Activated CD4-positive, alpha-beta memory T cell treated with anti-CD3 and anti-CD28 coated beads for 36 hours (primary cell): ENCODE data around the gene RETREG1. TPM values are rescaled to one million over a fixed set of nuclear protein-coding genes. Genes with fewer than 3 reads are reported as not detected.

Source experiments
- CTCF ChIA-PET: fragments of 350-600 bp; sonication (Branson Sonifier 250); formaldehyde crosslinking; loops from one replicate; lab custom pipeline; 2021; ENCODE audit warnings: antibody characterized with exemption, inconsistent platforms; lab: Charles Lee
- POLR2A ChIA-PET: fragments of 350-600 bp; sonication (Branson Sonifier 250); formaldehyde crosslinking; loops from one replicate; lab custom pipeline; 2021; ENCODE audit warnings: antibody characterized with exemption; lab: Charles Lee
- DNase-seq: peaks from one replicate; pipeline ENCODE4 v3.0.0-alpha.2; 2020
- H3K27ac Mint-ChIP-seq: one replicate; pipeline ENCODE4 v1.8.0; 2021; ENCODE audit warnings: mixed read lengths
- H3K27me3 Mint-ChIP-seq: one replicate; pipeline ENCODE4 v1.8.0; 2021; ENCODE audit warnings: mixed read lengths
- H3K36me3 Mint-ChIP-seq: one replicate; pipeline ENCODE4 v1.8.0; 2021; ENCODE audit warnings: mixed read lengths
- H3K4me1 Mint-ChIP-seq: one replicate; pipeline ENCODE4 v1.8.0; 2021; ENCODE audit warnings: low read depth, mixed read lengths
- H3K4me3 Mint-ChIP-seq: one replicate; pipeline ENCODE4 v1.8.0; 2021; ENCODE audit warnings: mild to moderate bottlenecking, mixed read lengths
- H3K9me3 Mint-ChIP-seq: one replicate; pipeline ENCODE4 v1.8.0; 2021; ENCODE audit warnings: mixed read lengths
- intact Hi-C: fragments of 100-400 bp; cut with micrococcal nuclease; formaldehyde crosslinking; loops from one replicate; pipeline ENCODE4 v1.15.1; 2023
- total RNA-seq, 2 experiments: library from RNA; stranded (reverse); gene quantifications; one replicate each; pipeline ENCODE4 v1.2.3, GENCODE V29; 2021

Gene RETREG1
- total RNA-seq, 2 experiments from 2014 or later, result 8.1 to 10.1 TPM

GRCh38 chr5:16507716-16508115 lies 109.1 kb downstream of the RETREG1 start:
- Mint-ChIP-seq H3K4me3 (no peak overlapping the region), H3K4me1 (no peaks in the 10 kb centered on the region), H3K36me3 (no peaks in the 10 kb centered on the region), H3K9me3 (no peaks in the 10 kb centered on the region), H3K27me3 (no peaks in the 10 kb centered on the region), H3K27ac (no peak overlapping the region)
- ChIA-PET POLR2A (no interaction called here), CTCF (interaction anchor here (1.5 kb wide), 1 partner anchor 52 kb away, joined by 5 read pairs; no protein-coding TSS in a partner anchor)
- intact Hi-C loops, result no loop called here
- no peak for DNase-seq

DNA sequence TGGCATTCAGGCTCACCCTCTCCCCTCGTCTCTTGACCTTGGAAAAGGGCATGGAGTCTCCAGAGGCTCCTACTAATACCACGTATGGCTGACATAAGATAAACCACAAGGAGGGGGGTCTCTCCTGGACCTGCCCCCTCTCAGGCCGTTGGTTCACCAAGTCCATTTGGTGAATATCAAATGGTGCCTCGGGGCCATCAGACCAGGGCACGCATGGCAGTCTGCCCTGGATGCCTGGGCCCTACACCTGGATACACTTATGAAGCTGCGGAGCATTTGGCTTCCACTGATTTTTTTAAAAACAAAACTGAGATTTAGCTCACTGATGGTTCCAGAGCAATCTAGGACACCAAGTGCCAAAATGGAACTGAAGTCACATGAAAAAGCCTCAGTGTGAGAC lies 110.9 kb downstream of the RETREG1 start:
- ChIA-PET POLR2A (no interaction called here), CTCF (interaction anchor here (1.5 kb wide), 1 partner anchor 51 kb away, joined by 5 read pairs; no protein-coding TSS in a partner anchor)
- H3K4me3 Mint-ChIP-seq, result no peak overlapping the region
- no peak for DNase-seq
- H3K4me1 Mint-ChIP-seq, result no peaks in the 10 kb centered on the region
- no peaks in the 10 kb centered on the region for H3K27me3 Mint-ChIP-seq
- intact Hi-C loops, result no loop called here
- H3K9me3 Mint-ChIP-seq, result no peaks in the 10 kb centered on the region
- no peaks in the 10 kb centered on the region for H3K36me3 Mint-ChIP-seq
- no peak overlapping the region for H3K27ac Mint-ChIP-seq

- no peak for DNase-seq
- CTCF ChIA-PET, result no interaction called here
- Mint-ChIP-seq H3K27ac (no peak overlapping the region), H3K9me3 (peaks cover 2% of the 10 kb centered on the region), H3K36me3 (no peaks in the 10 kb centered on the region), H3K4me3 (no peak overlapping the region), H3K4me1 (no peaks in the 10 kb centered on the region), H3K27me3 (no peaks in the 10 kb centered on the region)
- POLR2A ChIA-PET, result no interaction called here
- intact Hi-C loops, result no loop called here
Measured at GRCh38 chr5:16505140-16505891, 111.5 kb downstream of the RETREG1 start.

DNA sequence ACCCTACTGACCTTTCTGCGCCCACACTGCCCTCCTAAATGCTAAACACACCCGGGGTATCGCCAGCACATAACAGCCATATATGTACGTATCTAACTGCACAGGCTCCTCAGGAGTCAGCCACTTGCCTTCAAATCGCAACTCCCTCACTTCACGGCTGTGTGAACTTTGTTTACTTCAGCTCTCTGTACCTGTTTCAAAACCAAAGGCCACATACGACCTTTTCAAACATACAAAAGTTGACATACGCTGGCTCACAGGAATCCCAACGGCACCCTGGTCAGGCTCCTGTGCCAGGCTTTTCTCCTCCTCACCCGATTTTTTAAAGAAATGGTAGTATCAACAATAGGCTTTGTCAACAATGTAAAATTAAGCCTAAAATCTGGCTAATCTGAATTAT lies 112.2 kb downstream of the RETREG1 start:
- no peaks in the 10 kb centered on the region for H3K27me3 Mint-ChIP-seq
- no peak overlapping the region for H3K27ac Mint-ChIP-seq
- H3K36me3 Mint-ChIP-seq, result no peaks in the 10 kb centered on the region
- no peak for DNase-seq
- intact Hi-C loops, result no loop called here
- POLR2A ChIA-PET, result no interaction called here
- H3K4me3 Mint-ChIP-seq, result no peak overlapping the region
- no peaks in the 10 kb centered on the region for H3K4me1 Mint-ChIP-seq
- CTCF ChIA-PET, result interaction anchor here (1.0 kb wide), 1 partner anchor 46 kb away, joined by 3 read pairs; no protein-coding TSS in a partner anchor
- peaks cover 7% of the 10 kb centered on the region for H3K9me3 Mint-ChIP-seq

DNA sequence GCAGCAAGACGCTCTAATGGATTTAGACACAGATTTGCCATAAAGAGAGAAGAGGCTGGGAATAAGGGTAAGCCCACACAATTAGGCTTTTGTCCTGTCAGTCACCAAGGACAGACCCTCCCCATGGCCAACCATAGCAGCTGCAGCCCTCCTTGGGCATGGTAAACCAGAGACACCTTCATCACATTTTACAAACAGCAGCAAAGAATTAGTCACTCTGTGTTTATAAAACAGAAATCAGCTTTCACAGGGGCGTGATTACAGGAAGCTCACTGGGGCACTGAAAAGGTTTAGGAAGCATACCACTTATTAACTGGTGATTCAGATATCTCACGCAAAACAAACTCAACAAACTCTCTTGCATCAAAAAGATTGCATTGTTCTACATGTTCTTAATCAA lies 113.9 kb downstream of the RETREG1 start:
- intact Hi-C loops, result no loop called here
- ChIA-PET CTCF (no interaction called here), POLR2A (no interaction called here)
- Mint-ChIP-seq H3K4me1 (no peaks in the 10 kb centered on the region), H3K9me3 (peaks cover 12% of the 10 kb centered on the region), H3K4me3 (no peak overlapping the region), H3K27ac (no peak overlapping the region), H3K27me3 (no peaks in the 10 kb centered on the region), H3K36me3 (peaks cover under 1% of the 10 kb centered on the region)
- no peak for DNase-seq

DNA sequence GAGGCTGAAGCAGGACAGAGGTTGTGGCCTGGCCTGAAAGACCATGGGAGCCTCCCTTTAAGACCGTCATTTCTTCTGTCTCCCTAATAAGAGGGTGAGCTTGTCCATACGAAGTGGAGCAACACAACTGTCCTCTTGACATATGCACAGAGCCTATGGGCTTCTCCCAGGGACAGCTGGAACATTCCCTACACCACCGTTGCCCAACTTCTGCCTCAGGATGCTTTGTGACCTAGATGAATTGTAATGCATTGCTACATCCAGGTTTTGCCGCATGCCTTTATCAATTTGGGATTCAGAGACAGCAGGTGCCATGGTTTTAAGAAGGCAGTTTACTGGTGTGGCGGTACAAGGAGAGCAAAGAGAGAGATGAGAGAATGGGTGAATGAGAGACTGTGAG lies 116.8 kb downstream of the RETREG1 start:
- Mint-ChIP-seq H3K27me3 (no peaks in the 10 kb centered on the region), H3K4me3 (no peak overlapping the region), H3K4me1 (no peaks in the 10 kb centered on the region), H3K9me3 (peaks cover 39% of the 10 kb centered on the region), H3K27ac (no peak overlapping the region), H3K36me3 (peaks cover 9% of the 10 kb centered on the region)
- ChIA-PET POLR2A (no interaction called here), CTCF (no interaction called here)
- no peak for DNase-seq
- intact Hi-C loops, result no loop called here

DNA sequence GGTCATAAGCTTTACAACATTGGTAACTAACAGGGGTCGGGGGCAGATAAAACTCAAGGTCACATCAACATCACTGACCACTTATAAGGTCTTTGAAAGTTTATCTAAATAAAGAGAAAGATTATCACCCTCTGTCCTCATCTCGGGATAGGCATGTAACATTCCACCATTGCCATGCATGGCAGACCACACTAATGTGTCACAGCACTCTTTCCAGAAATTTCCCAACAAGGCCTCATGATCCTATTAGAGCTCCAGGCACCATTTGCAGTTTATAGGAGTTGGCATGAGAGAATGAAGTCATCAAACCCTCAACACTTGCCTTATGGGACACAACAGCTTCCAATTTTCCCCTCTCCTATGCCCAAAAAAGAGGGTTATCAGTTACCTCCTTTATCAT lies 119.3 kb downstream of the RETREG1 start:
- no peak overlapping the region for H3K27ac Mint-ChIP-seq
- CTCF ChIA-PET, result interaction anchor here (1.0 kb wide), 1 partner anchor 52 kb away, joined by 3 read pairs; no protein-coding TSS in a partner anchor

GRCh38 chr5:16493261-16493660 lies 123.5 kb downstream of the RETREG1 start:
- no peaks in the 10 kb centered on the region for H3K27me3 Mint-ChIP-seq
- CTCF ChIA-PET, result no interaction called here
- DNase-seq, result no peak
- no peak overlapping the region for H3K4me3 Mint-ChIP-seq
- H3K4me1 Mint-ChIP-seq, result peaks cover 5% of the 10 kb centered on the region
- H3K36me3 Mint-ChIP-seq, result peaks cover 18% of the 10 kb centered on the region
- POLR2A ChIA-PET, result no interaction called here
- H3K9me3 Mint-ChIP-seq, result peaks cover 38% of the 10 kb centered on the region
- H3K27ac Mint-ChIP-seq, result no peak overlapping the region
- intact Hi-C loops, result no loop called here

More for the DNA sequence above, 119.3 kb downstream of the RETREG1 start:
- H3K4me3 Mint-ChIP-seq, result no peak overlapping the region
- no peak for DNase-seq
- peaks cover 18% of the 10 kb centered on the region for H3K36me3 Mint-ChIP-seq
- peaks cover 3% of the 10 kb centered on the region for H3K4me1 Mint-ChIP-seq
- H3K27me3 Mint-ChIP-seq, result no peaks in the 10 kb centered on the region
- intact Hi-C loops, result no loop called here
- POLR2A ChIA-PET, result no interaction called here
- peaks cover 48% of the 10 kb centered on the region for H3K9me3 Mint-ChIP-seq

DNA sequence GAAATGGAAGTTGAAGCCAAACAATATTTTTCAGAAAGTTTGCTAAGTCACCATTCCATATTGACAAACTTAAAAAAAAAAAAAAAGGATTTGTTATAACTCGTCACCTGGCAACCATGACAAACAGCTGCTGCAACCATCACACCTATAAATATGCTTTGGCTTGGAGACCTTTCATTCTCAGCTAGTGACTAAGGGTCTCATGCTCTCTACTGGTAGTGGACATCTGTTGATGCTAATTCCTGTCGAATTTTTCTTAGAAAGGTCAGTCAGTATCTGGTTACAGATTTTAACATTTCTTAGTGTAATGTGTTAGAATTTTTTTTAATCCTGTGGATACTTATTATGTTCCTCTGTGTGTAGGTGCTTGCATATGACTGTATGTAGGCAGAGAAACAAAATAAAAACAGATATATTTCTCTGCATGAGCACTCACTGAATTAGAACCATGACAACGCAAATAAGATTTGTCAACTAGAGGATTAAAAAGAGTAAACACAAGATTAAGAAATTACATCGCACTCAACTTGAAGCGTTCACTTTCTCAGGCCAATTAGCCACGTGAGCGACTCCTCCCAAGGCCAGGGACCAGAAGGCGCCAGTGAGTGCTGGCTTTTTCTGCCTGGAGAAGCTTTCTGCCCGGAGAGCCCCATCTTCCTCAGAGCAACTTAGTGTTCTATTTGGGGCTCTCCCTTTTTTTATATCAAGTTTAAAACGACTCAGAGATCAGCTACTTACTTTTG lies 124.2 kb downstream of the RETREG1 start:
- Mint-ChIP-seq H3K27me3 (no peaks in the 10 kb centered on the region), H3K27ac (no peak overlapping the region), H3K4me1 (peaks cover 5% of the 10 kb centered on the region), H3K9me3 (peaks cover 32% of the 10 kb centered on the region), H3K4me3 (no peak overlapping the region), H3K36me3 (peaks cover 16% of the 10 kb centered on the region)
- intact Hi-C loops, result no loop called here
- DNase-seq, result no peak
- CTCF ChIA-PET, result no interaction called here
- POLR2A ChIA-PET, result no interaction called here

GRCh38 chr5:16490911-16491310 lies 125.9 kb downstream of the RETREG1 start:
- Mint-ChIP-seq H3K27ac (no peak overlapping the region), H3K36me3 (peaks cover 10% of the 10 kb centered on the region), H3K4me1 (peaks cover 5% of the 10 kb centered on the region), H3K27me3 (no peaks in the 10 kb centered on the region), H3K9me3 (peaks cover 17% of the 10 kb centered on the region), H3K4me3 (no peak overlapping the region)
- POLR2A ChIA-PET, result no interaction called here
- CTCF ChIA-PET, result interaction anchor here (1.0 to 2.4 kb wide), 3 partner anchors 55 to 62 kb away, joined by 3 to 8 read pairs (median 5); no protein-coding TSS in a partner anchor
- no peak for DNase-seq
- intact Hi-C loops, result no loop called here

GRCh38 chr5:16489322-16489791 lies 127.4 kb downstream of the RETREG1 start:
- CTCF ChIA-PET, result interaction anchor here (0.7 to 2.4 kb wide), 3 partner anchors 56 to 178 kb away, joined by 3 to 8 read pairs (median 5); no protein-coding TSS in a partner anchor
- POLR2A ChIA-PET, result no interaction called here
- Mint-ChIP-seq H3K27ac (no peak overlapping the region), H3K27me3 (no peaks in the 10 kb centered on the region), H3K4me3 (no peak overlapping the region), H3K36me3 (peaks cover 2% of the 10 kb centered on the region), H3K9me3 (peaks cover 2% of the 10 kb centered on the region), H3K4me1 (peaks cover 5% of the 10 kb centered on the region)
- DNase-seq, result no peak
- intact Hi-C loops, result loop anchor here (1.0 kb wide), 2 partner anchors 63 to 177 kb away; no protein-coding TSS in a partner anchor

- no peak overlapping the region for H3K27ac Mint-ChIP-seq
- intact Hi-C loops, result no loop called here
- no peaks in the 10 kb centered on the region for H3K27me3 Mint-ChIP-seq
- DNase-seq, result no peak
- H3K9me3 Mint-ChIP-seq, result no peaks in the 10 kb centered on the region
- H3K4me1 Mint-ChIP-seq, result peaks cover 3% of the 10 kb centered on the region
- no peak overlapping the region for H3K4me3 Mint-ChIP-seq
- CTCF ChIA-PET, result interaction anchor here (1.2 to 1.4 kb wide), 2 partner anchors 14 to 64 kb away, joined by 3 read pairs; no protein-coding TSS in a partner anchor
- POLR2A ChIA-PET, result no interaction called here
- no peaks in the 10 kb centered on the region for H3K36me3 Mint-ChIP-seq
Measured at GRCh38 chr5:16487456-16487855, 129.3 kb downstream of the RETREG1 start.
